Body of pancreas (tissue), 4 donors: ENCODE measurements around the gene SLC38A11.

Source experiments
- POLR2A ChIP-seq, 3 donors: fragments of 450-650 bp; IDR thresholded peaks; one replicate each; pipeline ENCODE4 v1.6.1; 2016; ENCODE audit warnings: antibody characterized with exemption in 3 of 3, mild to moderate bottlenecking in 2 of 3
- TF ChIP-seq, protein P1 (sequence below), 7 experiments: fragments of 450-650 bp in 4 of 7; fragments of 200-600 bp in 3 of 7; sonication (generic) in 3 of 7; IDR thresholded peaks; one replicate each; pipeline ENCODE4 v1.5.1; 2016 to 2019; ENCODE audit warnings: antibody characterized with exemption in 7 of 7

DNA sequence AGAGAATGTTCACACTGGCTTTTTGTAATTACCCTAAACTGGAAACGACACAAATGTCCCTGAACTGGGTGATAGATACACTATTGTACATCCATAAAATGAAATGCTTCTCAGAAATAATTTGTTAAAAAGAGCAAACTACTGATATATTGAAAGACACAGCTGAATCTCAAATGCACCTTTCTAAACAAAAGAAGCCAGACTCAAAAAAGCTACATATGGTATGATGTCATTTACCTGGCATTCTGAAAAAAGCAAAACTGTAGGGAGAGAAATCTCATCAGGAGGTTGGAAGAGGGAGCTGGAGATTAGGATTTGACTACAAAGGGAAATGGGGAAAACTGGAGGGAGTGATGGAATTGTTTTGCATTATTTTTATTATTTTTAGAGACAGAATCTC lies 12.0 kb downstream of the SLC38A11 start:
- TF ChIP-seq, protein P1, sequence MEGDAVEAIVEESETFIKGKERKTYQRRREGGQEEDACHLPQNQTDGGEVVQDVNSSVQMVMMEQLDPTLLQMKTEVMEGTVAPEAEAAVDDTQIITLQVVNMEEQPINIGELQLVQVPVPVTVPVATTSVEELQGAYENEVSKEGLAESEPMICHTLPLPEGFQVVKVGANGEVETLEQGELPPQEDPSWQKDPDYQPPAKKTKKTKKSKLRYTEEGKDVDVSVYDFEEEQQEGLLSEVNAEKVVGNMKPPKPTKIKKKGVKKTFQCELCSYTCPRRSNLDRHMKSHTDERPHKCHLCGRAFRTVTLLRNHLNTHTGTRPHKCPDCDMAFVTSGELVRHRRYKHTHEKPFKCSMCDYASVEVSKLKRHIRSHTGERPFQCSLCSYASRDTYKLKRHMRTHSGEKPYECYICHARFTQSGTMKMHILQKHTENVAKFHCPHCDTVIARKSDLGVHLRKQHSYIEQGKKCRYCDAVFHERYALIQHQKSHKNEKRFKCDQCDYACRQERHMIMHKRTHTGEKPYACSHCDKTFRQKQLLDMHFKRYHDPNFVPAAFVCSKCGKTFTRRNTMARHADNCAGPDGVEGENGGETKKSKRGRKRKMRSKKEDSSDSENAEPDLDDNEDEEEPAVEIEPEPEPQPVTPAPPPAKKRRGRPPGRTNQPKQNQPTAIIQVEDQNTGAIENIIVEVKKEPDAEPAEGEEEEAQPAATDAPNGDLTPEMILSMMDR (IDR thresholded peaks at IDR 0.05) = no peak
- TF ChIP-seq POLR2A (IDR thresholded peaks at IDR 0.05) = no peak
